Limb (tissue), 2 donors: ENCODE data around the gene NFIB.
A peak's percentile ranks its signal among the peaks of the same experiment; 100 is the strongest.

Experiments used
- DNase-seq, 2 donors: peaks; one replicate each; pipeline ENCODE4 v3.0.0-alpha.2; 2016; ENCODE audit errors: extremely low spot score in 2 of 2

NFIB gene

DNA sequence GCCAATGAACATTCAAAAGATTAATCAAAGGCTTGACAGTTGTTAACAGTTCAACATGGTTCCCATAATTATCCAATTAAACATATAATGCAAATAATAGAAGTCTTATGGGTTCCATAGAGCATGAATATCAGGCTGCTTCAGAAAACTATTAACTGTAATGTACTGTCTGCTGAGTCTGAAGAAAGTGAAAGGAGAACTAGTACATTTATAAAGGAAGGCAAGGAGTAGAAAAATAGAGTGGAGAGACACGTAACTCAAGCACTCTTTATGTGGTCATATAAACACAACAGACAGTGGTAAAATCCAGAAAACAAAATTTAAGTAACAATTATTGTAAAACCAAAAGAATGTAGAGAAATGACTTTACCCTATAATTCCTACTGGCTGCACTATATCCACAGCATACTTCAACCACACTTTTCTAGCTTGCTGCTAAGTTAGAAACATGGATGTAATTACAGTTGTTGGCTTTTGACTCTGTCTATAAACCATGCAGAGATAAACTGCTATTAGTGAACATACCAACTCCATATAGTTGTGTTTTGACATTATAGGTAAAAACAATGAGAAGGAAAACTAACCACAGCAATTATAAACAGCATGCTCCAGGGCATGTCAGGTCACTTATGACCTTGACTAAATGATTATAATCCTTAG is 32.7 kb downstream of the NFIB start:
- DNase-seq: no peak

DNA sequence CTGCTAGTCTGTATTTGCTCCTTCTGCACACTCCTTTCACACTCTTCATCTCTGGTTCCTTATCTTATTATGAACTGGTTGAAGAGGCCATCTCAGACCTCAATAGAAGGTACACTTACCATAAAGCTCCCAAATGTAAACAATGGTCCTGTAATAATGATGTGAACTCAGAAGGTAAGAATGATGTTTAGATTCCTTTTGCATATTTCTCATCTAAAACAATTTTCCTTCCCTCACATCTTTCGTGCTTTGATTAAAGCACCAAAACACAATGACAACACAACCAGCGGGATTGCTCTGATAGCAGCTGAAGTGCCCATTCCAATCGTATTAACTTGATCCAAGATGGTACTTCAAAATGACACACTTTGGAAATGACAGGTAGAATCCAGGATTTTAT is 34.3 kb downstream of the NFIB start:
- DNase-seq: no peak

DNA sequence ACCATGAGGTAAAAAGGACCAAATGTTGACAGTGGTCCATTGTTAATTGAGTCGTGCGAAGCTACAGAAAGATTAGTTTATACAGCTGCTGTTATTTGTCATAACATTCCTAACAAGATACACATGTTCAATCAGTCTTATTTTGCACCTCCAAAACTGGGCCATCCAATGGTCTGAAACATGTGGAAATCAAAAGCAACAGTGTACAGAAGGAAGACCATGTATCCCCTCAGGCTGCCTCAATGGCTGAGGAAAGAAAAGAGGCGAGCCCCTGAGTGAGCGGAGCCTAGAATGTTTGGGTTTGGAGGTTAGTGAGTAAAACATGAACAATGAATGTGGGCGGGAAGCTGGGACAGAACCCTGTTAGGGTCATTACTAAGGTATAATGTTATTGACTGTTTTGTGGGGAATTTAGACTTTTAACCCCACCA is 35.6 kb downstream of the NFIB start:
- no peak for DNase-seq

DNA sequence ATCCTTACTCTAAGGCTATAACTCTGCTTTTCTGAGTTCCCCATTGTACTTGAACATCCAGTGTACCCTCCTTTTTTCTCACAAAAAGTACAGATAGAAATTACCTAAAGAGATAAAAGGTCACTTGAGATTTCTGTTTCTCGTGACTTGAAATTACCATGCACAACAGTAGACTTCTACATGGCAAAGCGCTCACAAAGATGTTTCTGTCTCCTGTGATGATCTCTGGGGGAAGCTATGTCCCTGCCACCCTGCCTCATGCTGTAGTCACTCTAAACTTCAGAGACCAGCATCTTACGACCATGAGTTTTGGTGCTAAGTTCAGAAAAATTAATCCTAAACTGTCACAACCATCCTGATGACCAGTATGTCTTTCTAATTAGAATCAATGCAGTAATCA is 36.2 kb downstream of the NFIB start:
- no peak for DNase-seq

DNA sequence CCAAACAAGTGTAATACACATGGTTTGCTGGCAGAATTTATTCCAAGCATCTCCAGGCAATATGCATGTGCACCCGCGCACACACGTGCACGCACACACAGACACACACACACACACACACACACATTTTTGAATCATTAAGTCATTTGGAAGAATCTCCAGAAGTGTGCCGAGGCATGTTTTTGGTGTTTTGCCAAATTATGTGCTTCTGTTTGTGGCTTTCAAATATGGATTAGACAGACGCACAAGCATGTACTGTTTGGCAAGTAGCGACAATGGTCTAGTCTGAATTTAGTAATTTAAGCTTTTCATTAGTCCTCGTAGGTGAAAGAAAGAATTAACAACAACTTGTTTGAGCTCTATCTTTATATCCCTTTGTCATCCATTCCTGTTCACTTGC is 36.7 kb downstream of the NFIB start:
- peak in 1 of 2 donors; percentile 60 for DNase-seq

DNA sequence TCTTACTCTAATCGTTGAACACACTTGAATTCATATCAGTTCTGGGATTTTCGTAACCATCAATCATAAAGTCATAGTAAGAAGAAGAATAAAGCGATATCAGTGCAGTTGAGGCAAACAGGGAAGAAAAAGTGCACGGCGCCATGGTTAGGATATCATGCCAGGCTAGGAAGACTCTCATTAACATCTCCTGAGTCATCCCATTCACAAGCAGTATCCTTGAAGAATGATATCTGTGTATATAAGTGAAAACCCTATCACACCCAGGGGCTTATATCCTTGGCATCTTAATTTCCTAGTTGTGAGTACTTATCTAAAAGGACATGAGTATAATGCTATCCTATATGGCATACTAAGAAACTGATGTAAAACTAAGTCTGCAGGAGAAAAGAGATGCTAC is 38.6 kb downstream of the NFIB start:
- no peak for DNase-seq

DNA sequence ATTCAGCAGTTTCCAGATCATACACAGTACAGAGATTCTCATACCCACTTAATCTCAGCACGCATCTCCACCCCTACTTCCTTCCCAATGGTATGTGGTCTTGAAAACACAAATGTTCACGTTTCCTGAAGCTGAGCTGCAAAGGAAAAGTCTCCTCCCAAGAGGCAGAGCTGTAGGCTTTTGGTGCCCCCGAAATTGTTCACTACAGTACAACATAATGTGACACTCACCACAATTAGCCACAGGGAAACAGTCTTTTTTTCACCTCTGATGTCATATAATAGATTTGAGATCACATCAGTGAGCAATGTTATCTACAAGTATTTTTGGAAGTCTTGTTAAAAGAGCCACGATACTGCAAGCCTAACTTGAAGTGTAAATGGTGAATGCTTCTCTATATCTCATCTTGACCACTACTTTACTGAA is 40.2 kb downstream of the NFIB start:
- DNase-seq: no peak

DNA sequence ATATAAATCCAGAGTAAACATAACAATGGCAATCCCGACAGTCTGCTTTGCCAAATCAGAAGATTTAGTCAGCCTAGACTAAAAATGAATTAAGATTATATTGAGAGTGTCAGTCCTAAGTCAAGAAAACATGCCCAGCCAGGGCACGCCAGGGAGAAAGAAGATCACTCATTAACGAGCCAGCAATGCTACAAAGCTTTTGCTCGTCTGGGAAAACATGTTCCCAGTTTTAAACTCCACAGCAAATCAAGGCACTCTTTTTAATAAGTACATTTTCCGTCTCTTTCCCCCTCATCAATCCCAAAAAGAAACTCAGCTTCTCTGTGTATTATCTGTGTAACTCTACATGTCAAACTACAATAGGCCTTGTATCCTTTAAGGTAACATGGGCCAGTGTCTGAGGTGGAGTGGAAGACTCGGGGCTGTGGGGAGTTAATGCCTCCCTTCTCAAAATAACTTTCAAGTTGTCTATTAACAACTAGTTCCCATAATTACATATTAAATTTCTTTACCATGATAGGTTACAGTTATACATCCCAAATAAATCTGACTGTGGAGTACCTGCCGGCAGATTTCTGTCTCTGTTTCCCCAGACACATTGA is 40.9 kb downstream of the NFIB start:
- DNase-seq: no peak

DNA sequence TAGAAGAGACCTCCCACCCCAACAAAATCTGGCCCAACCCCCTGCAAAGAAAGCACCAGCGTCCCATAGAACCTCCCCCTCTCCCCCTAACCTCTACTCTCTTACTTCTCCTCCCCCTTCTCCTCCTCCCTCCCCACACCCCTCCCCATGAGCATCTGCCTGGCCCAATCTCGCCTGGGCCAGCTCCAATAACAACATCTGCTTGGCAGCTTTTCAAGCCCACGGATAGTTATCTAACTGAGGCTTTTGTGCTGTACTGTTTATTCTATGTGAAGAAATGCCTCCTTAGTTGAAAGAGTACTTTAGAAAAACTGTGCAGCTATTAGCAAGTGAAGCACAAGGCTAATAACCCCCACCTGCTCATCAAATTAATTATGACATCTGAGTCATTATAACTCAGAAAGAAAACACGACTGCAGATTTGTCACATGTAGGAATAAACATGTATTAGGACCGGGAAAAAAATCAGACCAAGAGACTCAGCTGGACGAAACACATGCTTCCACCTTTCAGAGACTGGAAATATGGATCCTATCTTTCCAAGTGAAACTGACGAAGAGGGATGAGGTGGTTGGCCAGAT is 42.8 kb downstream of the NFIB start:
- peak; percentile 90 for DNase-seq

DNA sequence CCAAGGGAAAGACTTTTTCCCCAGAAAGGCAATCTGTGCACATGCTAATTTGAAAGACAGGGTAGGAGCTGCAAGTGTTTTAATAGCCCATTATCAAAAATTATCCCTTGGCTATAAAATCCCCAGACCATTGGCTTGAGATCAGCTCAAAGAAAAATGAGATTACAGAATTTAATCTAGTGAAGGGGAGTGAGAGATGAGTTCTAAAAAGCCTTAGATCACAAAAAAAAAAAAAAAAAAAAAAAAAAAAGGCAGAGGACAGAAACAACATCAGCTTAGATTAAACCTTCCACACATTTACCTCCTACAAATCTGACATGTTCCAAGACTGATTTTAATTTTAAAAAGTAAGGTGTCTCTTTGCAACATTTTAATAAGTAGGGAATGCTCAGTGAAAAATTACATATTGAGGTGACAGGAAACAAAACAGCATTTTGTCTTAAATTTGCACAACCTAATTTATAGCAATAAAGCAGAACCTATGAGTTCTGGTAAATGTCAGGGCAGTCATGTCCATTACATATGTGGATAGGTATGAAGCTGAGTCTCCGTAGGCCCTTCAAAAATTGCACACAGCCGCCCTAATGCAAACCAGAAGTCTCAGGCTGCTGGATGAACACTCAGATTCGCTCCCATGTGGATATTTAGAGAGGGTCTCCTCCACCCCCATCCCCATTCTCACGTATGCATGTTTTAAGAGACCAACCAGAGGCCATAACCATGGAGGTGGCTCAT is 43.4 kb downstream of the NFIB start:
- DNase-seq: no peak

DNA sequence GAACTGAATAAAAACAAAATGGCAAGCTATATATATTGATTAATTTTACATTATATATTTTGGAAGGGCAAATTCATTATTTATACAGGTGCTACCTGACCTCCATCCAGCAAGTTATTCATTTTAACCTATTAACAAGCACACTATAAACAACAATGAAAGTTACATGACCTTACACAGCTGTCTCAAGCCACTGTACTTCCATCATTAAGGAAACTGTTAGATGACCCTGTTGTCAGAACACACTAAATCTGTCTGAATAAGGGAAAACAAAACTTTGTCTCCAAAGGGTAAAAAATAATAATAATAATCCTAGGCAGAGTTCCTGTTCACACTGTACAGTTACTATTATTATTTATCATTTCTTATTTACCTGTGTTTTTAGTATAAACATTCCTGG is 44.0 kb downstream of the NFIB start:
- no peak for DNase-seq

DNA sequence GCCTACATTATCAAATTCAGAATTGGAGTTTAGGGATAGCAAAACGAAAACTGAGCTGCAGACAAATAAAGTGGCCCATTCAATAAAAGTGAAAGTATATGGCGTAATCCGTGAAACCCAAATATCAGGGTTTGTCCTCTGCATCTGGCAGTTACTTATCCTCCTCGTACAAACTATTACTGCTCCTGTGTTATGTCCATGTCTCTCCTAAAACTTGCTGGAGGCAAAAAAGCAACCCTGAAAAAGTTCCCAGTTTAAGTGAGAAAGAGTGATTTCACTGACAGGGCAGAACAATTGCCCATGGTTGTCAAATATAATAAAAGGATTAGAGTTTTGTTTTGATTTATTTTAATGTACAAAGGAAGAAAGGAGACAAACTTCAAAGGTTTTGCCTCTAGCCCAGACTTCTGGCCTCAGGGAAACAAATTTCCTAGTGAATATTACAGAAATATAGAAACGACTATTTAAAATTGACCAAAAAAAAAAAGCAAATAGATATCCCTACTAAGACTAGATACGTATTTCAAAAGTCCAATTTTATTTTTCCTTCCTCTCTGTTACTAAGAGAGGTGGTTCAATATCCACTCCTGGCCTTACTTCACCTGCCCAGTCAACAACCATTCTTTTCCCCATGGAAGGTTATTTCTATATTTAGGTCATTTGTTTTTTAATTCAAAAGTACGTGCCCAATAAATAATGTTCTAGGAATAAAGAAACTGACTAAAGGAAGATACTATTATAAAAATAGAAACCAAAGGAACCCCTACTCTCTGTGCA is 50.0 kb downstream of the NFIB start:
- DNase-seq: no peak

DNA sequence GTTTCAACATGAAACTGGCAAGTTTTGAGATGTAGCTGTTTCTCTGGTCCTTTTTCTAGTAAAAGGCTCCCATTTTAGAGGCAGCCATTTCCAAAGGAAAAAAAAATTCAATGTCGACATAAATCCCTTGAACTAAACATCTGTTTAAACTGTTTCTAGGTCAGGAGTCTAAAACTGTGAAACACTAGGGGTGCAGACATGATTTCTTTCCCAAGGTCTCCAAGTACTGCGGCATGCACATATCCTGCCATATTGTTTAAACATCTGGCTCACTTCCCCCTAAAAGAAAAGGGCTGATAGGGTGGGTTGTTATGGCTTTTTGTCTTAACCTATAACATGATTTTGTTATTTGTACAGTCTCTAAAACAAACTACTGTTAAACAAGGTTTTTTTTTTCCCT is 51.1 kb downstream of the NFIB start:
- peak in 1 of 2 donors; percentile 70 for DNase-seq

DNA sequence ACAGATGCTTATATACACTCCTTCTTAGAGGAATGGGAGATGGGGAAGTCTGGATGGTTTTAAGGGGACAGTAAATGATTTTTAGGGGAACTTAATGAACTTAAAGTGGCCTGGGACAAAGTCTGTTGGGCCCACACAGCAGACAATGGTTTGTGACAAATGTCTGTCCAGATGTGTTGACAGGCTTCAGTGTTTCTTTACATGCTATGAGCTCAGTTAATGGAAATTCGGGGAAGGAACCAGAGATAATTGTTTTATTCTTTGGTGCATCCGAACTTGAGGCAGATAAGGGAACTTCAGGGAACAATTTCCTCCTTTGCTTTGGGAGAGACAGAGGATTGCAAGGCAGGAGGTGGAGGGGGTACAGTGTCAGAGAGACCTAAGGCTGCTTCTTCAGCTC is 52.3 kb downstream of the NFIB start:
- DNase-seq: no peak

DNA sequence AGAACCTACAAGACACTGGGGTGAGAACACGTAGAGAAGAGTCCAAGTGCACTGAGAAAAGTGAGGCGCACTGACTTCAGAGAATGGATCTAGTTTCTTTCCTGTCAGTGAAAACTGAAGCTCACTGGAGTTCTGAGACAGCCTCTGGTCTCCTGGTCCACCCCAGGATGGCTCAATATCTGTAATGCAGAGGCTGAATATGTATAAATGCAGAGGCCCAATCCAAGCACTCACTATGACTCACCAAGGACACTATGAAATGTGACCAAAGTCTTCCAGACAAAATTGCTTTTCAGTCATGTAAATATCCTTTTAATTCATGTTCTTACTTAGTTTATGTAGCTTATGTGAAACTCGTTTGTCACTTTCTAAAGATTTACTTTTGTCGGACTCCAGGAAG is 53.8 kb downstream of the NFIB start:
- DNase-seq: no peak

DNA sequence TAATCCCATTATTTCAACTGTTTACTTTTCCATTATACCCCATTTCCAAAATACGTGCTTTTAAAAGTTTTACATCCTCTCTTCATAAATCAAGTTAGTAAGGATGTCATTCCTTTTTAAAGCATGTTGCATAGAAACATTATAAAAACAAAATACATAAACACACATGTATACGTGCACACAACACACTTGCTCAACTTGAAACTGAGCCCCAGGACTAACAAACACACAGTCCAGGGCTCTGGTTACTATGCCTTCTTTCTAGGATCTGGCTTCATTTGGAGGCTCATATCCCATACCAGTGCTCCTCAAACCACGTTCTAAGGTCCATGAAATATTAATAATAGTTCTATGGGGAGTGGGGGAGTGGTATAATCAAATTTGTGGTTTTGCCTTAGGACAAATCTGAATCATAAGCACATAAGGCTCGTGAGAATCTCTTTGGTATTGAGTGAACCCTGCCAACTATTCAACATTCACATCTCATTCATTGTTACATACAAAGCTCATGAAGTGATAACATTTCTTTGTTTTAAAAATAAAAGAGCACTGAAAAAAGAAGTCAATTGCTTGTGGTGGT is 55.2 kb downstream of the NFIB start:
- no peak for DNase-seq

DNA sequence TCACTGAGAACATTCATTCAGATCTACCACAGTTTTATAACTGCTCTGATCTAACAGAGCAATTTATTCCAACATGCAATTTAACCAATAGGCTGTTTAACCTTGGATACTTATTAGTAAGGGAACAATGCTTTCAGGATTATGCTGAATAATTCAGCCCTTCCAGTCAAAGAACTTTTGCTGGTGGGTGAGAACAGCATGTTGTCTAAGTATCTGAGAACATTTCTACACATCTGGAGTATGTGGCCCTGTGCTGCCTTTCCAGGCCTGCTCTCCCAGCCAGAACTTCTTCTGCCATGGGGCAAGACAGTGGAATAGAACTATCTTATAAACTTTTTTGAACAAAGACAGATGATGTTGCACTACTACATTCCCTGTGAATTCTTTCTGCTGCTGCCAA is 55.8 kb downstream of the NFIB start:
- no peak for DNase-seq

DNA sequence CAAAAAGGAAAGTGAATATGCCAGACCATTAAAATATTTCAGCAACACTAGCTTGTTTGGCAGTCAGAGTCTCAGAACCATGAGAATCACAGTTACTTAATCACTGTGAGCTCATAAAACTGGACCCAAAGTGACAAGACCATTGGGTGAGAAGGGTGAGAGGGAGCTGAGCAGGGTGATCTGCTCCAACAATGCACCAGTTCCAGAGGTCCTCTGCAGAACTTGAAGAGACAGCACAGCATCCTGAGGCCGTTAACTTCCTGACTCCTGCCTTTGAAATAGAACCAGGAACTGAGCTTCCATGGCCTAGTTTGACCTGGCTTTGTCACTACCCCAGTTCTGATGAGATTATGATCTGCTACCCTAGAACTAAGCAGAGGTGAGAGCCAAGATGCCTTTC is 57.4 kb downstream of the NFIB start:
- no peak for DNase-seq

DNA sequence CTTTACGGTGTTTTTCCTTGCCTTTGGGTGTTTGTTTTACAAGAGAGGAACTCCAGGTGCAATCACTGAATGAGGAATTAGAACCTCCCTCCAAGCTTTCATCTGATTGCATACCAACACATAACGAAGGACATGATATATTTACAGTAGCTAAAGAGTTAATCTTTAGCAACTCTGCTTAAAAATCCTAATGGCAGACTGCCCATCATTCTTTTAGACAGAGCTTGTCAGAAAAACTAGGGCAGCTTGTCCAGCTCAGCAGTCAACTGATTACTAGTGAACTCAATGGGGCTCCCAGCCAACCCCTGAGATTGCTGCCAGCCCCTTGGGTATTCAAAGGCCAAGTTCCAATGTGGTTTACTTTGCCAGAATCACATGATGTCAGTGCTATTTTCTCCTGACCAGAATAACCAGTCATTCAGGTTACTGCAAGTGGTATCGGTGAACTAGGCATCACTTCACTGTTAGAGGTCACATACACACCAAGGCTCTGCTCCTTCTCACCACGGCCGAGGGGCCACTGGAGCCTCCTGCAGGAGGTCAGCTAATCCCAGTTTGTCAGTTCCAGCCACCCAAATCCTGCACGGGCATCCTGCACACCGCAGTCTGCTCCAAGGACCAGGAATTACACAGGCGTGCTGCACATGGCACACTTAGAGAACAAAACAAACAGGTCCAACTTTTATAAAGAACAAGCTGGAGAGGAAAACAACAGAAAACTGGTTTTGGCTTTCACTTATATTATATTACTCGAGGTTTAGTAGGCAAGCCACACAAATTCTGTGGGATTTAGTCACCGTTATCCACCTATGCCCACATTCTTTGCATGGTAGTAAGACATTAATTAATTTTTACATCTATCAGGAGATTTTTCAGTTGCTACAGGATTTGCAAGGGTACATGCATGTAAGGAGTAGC is 62.5 kb downstream of the NFIB start:
- DNase-seq: no peak

DNA sequence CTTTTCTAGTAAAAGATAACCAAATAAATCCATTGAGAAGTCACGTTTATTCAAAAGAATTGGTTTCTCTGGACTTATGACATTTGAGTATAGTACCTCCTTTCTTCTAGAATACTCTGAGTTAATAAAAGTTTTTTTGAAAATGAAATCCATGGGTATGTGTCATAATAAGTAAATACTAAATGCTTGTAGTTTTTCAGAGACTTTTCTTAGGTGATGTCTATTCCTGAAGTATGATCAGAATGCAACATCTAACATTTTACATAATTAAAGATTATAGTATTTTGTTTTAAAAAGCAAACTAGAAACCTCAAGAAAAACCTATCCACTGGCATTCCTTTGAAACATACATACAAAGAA is 63.2 kb downstream of the NFIB start:
- no peak for DNase-seq
